Retinal pigment epithelial cell (primary cell): ENCODE measurements around the gene GRIPAP1.

Experiments used
- DNase-seq: peaks from one replicate; pipeline ENCODE4 v3.0.0-alpha.2; 2010; ENCODE audit warnings: low read depth
- H3K4me3 ChIP-seq: 2 replicates; pipeline ENCODE4 v1.5.1; 2011; ENCODE audit warnings: mild to moderate bottlenecking, low read length, control low read depth, moderate library complexity
- CTCF ChIP-seq: conservative IDR thresholded peaks from 2 replicates; pipeline ENCODE4 v1.5.1; 2011; ENCODE audit warnings: low read depth, low read length, control low read depth, inconsistent platforms

Gene GRIPAP1

GRCh38 chrX:48978226-48978625 is 23.8 kb downstream of the GRIPAP1 start:
- no peak for TF ChIP-seq CTCF
- H3K4me3 ChIP-seq: no peak overlapping the region
- DNase-seq: no peak

GRCh38 chrX:48976086-48976485 is 26.0 kb downstream of the GRIPAP1 start:
- no peak overlapping the region for H3K4me3 ChIP-seq
- no peak for TF ChIP-seq CTCF
- no peak for DNase-seq

- H3K4me3 ChIP-seq: no peak overlapping the region
- TF ChIP-seq CTCF: no peak
- no peak for DNase-seq
Observed at GRCh38 chrX:48975541-48975940, 26.5 kb downstream of the GRIPAP1 start.

GRCh38 chrX:48975041-48975440 is 27.0 kb downstream of the GRIPAP1 start:
- no peak for TF ChIP-seq CTCF
- DNase-seq: no peak
- H3K4me3 ChIP-seq: no peak overlapping the region

GRCh38 chrX:48974574-48974973 is 27.5 kb downstream of the GRIPAP1 start:
- TF ChIP-seq CTCF: no peak
- no peak overlapping the region for H3K4me3 ChIP-seq
- no peak for DNase-seq

GRCh38 chrX:48974033-48974432 is 28.0 kb downstream of the GRIPAP1 start:
- H3K4me3 ChIP-seq: no peak overlapping the region
- DNase-seq: no peak
- TF ChIP-seq CTCF: no peak

GRCh38 chrX:48972220-48973164 is 29.6 kb downstream of the GRIPAP1 start:
- H3K4me3 ChIP-seq: peak overlapping the region; percentile 41
- TF ChIP-seq CTCF: peak; percentile 60
- no peak for DNase-seq
